ENCODE measurements around the gene MAPK6.

DNA sequence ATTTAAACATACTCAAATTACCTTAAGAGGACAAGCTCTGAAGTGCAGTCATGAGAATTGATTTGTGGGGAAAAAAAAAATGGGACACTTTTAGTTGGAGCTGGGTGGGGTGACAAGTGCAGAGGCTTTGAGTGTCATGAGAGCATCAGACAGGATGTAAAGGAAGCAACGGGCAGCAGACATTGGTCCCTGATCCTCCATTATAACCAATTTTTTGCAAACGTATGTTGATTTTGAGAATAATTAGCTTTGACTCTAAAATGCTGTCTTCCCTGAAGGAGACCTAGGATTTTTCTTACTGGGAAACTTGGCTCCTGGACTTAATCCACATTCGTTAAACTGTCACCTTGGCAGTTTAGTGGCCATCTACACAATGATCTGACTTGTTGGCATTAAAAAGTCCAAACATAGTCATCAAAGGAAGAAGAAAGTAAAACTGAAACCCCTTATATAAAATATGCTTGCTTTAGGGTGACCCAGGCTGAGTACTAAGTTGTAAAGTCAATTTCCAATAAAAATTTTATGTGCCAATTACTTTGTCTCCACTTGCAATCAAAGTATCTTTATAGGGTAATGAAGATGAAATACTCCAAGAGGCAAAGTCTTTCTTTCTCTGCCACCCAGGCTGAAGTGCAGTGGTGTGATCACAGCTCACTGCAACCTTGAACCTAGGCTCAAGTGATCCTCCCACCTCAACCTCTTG is 48.0 kb downstream of the MAPK6 start:
- TF ChIP-seq, protein P1, sequence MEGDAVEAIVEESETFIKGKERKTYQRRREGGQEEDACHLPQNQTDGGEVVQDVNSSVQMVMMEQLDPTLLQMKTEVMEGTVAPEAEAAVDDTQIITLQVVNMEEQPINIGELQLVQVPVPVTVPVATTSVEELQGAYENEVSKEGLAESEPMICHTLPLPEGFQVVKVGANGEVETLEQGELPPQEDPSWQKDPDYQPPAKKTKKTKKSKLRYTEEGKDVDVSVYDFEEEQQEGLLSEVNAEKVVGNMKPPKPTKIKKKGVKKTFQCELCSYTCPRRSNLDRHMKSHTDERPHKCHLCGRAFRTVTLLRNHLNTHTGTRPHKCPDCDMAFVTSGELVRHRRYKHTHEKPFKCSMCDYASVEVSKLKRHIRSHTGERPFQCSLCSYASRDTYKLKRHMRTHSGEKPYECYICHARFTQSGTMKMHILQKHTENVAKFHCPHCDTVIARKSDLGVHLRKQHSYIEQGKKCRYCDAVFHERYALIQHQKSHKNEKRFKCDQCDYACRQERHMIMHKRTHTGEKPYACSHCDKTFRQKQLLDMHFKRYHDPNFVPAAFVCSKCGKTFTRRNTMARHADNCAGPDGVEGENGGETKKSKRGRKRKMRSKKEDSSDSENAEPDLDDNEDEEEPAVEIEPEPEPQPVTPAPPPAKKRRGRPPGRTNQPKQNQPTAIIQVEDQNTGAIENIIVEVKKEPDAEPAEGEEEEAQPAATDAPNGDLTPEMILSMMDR (IDR thresholded peaks at IDR 0.05), result no peak
- TF ChIP-seq POLR2A (IDR thresholded peaks at IDR 0.05), result no peak

Data from breast epithelium (tissue), 3 donors.